GM21576 (cell line): ENCODE data around the gene MPRIP.

Source experiments
- ATAC-seq: cut with Tn5 transposase; IDR thresholded peaks from one replicate; pipeline ENCODE4 v1.9.1; 2021; ENCODE audit warnings: mild to moderate bottlenecking, moderate library complexity; ENCODE audit not compliant: unreplicated experiment

The MPRIP gene

DNA sequence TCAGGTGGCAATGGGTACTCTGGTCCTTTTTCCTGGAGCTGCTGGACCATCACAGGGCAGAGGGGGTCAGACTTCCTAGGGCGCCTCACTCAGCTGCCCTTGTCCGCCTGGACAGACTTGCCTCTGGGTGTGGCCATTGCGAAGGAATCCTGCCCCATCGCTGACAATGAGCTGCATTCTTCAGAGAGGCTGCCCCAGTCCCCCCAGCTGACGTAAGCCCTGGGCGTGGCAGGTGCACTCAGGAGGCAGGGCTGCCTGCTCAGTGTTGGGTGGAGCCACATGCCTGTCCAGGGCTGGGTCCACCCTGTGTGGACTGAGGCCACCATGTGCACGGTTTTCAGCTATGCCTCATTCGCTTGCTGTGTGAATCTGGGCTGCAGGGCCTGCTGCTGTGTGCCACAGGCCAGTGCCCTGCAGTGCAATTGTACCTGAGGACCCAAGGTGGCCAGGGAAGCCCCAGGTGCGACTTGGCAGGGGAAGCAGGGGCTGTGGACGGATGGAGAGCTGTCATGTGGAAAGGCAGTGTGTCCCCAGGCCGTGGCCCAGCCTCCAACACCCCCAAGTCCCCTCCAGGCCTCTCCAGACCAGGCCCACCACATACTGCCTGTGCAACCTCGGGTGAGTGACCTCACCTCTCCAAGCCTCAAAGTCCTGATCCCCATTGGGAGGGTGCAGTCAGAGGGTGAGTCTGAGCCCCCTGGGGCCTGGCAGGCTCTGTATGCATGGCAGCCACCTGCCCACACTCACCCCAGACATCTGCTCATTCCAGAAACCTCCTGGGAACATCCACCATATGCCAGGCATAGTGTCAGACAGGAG is 14.0 kb upstream of the MPRIP start:
- no peak for ATAC-seq

DNA sequence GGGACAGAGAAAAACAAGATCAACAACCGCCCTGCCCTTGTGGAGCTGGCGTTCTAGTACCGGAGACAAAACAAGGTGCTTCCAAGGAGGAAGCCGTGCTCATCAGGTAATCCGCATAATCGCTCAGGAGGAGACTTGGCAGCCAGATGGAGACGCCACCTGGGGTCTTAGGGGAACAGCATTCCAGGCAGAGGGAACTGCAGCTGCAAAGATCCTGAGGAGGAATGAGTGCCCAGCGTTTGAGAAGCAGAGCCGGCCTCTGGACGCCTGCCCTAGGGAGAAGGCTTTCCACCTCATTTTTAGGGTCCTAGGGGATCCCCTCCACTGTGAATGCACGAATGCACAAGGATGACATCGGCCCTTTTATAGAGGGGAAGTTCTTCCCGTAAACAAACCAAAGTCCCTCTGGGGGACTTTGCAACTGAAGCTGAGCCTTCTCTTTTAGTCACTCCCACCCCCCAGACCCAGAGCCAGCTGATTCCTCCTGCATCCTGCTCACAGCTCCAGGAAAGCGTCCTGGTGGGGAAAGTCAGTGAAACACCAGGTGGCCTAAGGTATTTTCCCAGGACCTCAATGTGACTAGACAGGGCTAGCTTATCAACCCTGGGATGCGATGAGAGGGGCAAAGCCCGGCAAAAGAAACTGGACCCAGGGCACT is 13.2 kb upstream of the MPRIP start:
- ATAC-seq: no peak

DNA sequence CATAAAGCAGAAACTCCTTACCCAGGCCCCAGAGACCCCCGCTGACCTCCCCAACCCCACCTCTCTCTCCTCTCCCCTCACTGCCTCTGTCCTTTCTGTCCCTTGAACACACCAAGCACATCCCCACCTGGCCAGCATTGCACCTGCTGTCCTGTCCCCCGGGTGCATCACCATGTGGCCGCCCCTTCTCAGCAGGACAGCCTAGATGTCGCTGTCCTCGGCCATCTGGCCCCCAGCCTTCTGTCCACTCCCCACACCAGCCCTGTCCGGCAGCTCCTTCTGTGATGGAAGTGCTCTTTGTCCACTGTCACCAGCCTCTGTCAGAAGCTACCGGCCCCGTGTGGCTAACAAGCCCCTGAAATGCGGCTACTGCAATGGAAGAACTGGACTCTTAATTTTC is 12.3 kb upstream of the MPRIP start:
- ATAC-seq: no peak

DNA sequence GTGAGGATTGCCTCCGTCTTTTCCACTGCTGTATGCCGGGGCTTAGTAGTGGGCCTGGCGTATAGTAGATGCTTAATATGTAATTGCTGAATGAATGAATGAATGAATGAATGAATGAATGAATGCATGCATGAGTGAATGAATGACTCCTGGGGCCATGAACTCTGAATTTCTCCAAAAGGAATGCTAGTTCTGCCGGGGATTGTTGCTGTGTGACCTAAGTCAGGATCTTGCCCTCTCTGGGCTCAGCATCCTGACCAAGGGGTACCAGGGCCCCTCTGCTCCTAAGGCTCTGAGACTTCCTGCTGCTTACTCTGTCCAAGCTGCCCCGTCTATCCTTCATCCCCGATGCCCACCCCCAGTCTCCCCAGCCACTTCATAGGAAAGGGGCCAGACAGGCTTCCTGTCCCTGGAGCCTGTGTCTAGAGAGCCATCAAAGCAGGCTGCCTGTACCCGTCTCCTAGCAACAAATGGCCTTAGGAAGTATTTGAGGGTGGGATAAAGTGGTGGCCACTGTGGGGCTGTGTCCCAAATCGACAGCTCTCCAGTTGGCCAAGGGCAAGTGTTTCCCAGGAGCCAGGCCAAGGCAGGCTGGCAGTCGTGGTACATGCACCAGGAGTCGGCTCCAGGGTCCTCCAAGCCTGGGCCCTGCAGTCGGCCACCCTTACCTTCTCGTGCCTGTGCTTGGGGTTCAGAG is 11.6 kb upstream of the MPRIP start:
- no peak for ATAC-seq

DNA sequence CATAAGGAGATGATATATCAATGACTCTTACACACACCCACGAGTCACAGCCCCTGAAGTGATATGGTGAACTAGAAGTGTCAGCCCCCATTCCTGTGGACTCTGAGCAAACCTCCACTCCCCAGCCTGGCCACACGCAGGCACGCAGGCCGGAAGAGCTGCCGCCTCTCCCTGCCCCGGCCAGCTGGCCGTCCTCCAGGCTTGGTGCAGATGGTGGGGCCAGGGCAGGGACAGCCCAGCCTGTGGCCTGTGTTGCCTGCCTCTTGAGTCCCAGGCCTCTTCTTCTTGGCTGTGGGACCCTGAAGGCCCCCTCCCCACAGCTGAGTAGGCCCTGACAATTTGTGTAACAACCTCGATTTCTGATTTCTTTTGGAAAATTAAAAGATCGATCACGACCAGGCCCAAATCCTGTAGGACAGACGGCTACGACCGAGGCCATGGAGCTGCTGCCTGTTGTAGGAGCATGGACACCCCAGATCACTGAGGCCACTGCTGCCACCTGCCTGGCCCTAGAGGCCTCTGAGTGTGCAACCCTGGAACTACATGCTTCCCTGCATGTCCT is 10.0 kb upstream of the MPRIP start:
- ATAC-seq: no peak

DNA sequence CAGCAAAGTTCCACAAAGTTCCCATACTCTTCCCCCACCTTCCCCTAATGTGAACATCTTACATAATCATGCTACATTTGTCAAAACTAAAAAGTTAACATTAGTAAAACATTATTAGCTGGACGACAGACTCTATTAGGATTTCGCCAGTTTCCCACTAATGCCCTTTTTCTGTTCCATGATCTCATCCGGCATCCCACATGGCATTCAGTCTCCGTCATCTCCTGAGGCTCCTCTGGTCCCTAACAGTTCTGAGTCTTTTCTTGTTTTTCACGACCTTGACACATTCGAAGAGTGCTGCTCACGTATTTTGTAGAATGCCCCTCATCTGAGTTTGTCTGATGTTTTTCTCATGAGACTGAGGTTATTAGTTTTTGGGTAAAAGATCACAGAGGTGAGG is 8.8 kb upstream of the MPRIP start:
- ATAC-seq: no peak

DNA sequence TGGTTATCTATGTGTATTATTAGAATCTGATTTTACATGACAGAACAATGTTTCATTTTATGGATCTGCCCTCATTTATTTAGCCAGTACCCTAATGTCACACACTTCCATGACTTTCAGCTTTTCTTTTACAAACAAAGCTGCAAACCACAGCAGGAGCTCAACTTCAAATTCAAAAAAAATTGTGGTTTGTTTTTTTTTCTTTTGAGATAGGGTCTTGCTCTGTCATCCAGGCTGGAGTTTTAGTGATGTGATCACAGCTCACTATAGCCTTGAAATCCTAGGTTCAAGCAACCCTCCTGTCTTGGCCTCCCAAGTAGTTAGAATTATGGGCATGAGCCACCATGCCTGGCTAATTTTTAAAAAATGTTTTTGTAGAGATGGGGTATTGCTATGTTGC is 8.2 kb upstream of the MPRIP start:
- no peak for ATAC-seq

DNA sequence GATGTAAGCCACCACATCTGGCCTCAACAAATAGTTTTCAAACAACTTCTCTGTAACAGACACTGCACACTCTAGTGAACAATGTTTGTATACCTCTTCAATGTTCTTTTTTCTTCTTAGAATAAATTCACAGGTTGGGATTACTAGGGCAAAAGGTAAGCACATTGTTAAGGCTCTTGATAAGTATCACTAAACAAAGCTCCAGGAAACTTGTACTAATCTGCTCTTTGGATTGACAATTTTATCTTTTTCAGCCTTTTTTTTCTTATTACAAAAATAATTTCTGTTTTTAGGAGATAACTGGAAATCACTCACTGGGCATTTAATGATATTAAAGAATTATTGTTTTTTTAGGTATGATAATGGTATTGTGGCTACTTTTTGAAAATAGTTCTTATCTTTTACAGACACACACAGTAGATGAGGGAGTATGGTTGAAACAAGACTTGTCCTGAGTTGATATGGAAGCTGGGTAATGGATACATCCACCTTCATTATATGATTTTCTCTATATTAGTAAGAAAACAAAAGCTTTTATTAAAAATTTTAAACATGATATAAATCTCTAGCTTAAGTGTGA is 7.7 kb upstream of the MPRIP start:
- no peak for ATAC-seq

DNA sequence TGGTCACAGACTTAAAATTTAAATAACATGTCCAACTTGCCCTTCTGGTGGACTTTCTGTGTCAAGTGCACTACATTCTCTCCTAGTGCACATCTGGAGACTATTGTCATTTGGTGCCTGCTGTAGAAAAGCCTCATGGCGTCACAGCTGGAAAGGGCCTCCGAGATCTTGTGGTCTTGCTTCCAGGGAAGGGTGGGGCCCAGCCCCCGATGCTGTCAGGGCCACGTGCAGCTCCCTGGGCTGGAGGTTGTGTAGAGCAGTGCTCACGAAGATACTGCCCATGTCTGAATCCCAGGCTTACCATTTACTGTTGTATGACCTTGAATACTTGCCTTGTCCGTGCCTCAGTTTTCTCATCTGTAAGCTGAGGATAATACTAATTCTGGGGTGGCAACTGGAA is 6.8 kb upstream of the MPRIP start:
- no peak for ATAC-seq

DNA sequence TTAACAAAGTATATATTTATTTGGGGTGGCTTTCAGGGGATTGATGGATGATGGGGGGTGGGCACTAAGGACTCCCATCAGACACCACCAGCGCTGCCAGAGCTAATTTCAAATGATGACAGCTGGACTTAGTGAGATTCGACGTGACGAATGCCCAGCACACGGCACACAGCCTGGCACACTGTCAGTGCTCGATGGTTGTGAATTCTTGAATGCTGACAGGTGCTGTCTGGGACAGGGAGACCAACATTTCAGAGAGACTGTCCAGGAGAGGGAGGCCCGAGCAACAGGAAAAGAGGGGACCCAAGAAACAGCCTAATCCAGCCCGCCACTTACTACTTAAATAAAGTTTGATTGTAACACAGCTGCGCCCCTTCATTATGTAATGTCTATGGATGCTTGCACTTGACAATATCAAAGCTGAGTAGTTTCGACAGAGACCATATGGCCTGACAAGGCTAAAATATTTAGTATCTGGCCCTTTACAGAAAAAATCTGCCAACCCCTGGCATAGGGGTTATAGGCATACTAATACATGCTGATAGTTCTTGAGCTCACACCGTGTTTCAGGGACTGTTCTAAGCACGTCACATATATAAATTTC is 6.2 kb upstream of the MPRIP start:
- ATAC-seq: no peak

DNA sequence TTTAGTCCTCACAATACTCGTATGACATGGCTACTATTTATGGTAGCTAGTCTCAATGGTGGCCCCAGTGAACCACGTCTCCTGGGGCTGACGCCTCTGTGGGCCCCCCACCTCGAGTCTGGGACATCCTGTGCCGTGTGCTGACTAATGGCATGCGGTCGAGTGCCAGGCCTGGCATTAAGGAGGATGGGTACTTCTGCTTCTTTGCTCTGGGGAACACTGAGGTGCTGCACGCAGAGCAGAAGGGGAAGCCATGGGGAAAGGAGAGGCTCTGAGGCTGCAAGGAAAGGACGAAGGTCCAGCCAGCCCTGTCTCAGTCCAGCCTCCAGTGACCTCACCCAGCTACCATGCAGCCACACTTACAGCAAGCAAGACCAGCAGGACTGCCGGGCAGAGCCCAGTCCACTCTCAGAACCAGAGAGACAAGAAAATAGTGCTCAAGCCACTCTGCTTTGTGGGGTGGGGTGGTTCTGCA is 5.7 kb upstream of the MPRIP start:
- ATAC-seq: no peak

DNA sequence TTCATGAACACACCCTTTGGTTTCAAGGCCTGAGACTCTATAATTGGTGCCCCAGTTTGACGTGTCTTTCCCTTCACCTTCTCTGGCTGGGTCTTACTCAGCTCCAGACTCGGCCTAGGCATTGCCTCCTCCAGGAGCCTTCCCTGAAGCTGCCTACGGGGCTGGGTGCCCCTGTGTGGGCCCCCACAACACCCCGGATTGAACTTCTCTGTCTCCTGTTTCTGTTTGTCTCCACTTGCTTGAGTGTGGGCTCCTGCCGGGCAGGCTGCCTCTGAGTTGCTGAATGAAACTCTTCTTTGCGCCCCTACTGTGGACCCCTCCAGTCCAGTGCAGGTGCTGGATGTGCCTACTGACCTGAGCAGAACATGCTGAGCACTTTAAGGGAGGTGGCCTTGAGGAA is 2.3 kb upstream of the MPRIP start:
- ATAC-seq: no peak

DNA sequence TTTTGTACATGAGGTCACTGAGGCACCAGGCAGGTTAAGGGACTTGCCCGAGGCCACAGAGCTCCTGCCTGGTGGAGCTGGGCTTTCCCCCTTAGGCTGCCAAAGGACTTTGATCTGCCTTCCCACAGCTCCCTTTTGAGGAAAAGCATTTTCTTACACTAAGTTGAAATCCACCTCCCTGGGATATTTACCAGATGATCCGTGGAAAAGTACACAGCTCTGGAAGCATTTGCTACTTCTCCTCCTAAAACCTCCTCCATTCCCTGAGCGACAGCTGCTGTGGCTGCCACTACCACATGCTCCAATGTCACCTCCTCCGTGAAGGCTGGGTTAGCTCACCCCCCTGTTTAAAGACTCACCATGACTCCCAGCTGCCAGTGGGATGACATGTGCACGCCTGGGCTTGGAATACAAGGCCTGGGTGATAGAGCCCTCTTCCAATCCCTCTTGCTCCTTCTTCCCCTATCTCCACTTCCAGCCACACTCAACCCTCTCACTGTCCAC is 1.2 kb upstream of the MPRIP start:
- no peak for ATAC-seq

DNA sequence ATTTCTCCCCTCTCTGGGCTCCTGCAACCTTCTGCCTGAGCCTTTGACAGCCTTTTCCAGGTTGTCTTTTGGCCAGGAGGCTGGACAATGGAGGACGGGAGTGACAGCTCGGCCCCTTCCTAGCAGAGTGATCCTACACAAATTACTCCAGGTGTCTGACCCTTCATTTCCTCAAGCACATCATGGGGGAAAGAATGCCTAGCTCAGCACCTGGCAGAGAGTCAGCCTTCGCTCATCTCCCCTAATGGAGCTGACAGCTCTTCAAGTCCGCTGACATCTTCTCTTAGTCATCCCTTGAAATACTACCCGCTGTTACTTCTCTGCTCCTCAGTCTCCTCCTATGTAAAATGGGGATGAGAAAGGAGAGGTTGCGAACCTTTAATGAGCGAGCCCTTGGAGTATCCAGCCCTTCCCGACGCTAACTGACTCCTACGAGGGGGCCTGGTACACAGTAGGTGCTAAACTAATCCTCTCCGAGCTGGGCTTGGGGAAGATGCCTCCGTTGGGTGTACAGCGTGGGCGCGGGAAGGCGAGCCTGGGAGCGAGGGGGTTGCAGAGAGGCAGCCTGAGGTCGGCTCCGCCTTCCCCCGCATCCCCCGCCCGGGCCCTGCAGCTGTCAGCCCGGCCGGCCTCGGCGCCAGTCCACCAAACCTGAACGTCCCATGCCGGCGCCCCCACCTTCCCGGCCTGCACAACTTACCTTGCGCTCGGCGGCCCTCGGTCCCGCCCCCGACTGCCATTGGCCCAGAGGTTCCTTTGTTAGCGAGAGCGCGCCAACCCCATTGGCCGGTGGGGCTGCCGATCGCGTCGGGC is 480 bp upstream of the MPRIP start:
- peak; percentile 88 for ATAC-seq

DNA sequence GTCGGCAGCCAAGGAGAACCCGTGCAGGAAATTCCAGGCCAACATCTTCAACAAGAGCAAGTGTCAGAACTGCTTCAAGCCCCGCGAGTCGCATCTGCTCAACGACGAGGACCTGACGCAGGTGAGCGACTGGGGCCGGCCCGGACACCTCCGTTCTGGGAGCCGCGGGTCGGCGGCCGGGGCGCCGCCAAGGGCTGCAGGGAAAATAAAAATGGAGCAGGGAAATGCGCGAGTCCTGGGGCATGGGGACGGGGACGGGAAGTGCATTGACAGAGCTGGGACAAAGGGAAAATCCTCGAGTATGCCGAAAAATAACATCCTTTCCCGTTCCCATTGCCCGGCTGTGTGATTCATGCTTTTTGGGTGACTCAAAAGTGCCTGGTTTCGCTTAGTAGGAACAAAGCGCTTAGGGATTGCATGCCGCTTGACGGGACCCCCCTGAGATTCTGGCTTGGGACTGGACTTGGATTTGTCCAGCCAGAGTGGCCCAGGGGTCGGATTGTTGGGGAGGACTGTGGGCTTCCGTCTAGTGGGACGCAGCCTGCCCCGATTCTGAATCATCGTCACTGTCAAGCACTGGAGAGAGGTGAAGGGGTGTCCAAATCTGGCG is 699 bp downstream of the MPRIP start:
- ATAC-seq: no peak

DNA sequence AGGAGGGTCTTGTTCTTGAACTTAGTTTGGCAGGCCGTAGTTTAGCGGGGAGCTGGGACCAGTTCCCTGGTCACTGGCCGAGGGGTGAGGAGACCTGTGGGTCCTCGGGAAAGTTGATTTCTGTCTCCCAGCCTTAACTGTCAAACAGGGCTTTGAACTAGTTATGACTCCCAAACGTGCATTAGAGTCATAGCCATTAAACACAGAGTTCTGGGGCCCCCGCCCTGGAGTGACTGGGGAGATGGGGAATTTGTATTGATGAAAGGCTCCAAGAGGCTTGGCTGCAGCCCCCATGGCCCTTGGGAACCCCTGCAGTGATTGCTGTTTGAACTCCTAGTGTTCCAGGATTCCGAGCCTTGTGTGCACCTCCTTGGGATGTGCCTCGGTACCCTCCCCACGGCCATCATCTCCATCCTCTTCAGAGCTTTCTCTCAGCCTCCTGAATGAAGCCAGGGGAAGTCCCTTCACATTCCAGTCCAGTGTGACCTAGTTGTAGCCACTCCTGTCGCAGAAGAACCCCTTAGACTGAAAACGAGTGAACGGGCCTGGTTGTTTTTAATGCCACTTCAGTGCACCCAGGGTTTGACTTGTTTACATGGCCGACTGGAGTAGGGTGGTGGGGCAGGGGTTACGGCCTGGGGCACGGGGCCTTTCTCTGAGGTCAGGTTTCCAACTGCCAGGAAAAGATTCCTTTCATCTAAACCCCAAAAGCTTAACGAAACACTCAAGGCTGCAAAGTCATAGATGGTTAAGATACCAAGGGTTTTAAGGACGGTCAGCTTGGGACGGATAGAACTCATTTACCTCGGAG is 1.4 kb downstream of the MPRIP start:
- no peak for ATAC-seq

DNA sequence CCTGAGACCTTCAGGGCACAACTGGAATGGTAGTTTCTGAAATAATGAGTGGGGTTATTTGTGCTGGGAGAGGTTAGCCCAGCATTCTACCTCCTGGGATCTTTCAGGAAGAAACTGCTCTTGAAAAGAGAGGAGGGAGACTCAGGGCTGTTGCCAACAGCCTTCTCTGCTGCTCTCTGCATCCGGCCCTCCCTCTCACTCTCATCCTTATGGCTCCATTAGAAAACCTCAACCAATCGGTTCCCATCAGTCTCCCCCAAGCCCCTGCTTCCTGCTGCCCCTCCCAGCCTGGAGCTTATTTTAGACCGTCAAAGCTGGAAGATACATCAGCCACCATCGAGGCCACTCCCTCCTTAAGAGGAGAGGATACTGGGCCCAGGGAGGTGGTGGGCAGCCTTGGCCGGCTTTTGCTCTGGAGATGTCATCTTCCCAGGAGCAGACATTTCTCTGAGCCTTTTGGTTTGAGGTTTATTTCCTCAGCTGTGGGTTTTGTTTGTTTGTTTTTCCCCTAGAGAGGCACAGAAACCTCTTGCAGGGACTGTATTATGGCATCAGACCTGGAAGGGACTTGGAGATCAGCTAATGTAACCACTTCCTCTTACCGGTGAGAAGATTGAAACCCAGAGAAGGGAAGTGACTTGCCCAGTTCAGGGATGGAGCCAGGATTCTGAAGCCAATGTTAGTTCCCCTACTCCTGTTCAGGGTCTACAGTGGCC is 2.7 kb downstream of the MPRIP start:
- ATAC-seq: no peak

DNA sequence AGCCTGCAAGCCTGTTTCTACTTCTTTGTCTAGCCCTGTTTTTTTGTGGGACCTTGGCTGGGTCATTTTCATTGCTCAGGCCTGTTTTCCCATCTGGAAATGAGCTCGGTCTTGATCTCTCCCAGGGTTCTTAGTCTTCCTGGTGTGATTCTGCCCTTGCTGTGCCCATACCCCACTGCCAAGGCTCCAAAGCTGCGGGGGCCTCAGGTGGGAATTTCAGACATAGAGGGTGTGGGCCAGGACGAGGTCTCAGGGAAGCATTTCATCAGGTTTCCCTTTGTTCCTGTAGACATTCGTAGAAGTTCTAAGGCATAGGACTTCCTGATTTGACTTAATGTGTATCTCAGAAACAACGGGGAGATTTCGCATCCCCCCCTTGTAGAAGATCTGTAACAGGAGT is 5.8 kb downstream of the MPRIP start:
- no peak for ATAC-seq
